H9 (cell line): Measurements from ENCODE around the gene CEP112. TPM values are rescaled to one million over a fixed set of nuclear protein-coding genes. Genes with fewer than 3 reads are reported as not detected.

Experiments used
- DNase-seq: peaks from one replicate; pipeline ENCODE4 v3.0.0-alpha.2; 2017
- H2AFZ ChIP-seq: one replicate; pipeline ENCODE4 v1.6.1; 2013; ENCODE audit warnings: mild to moderate bottlenecking, low read length, control low read depth, moderate library complexity
- H2AK5ac ChIP-seq: 2 replicates; pipeline ENCODE4 v1.6.1; 2013; ENCODE audit warnings: low read length, control low read depth, mixed read lengths; ENCODE audit not compliant: insufficient read length
- H2BK120ac ChIP-seq: one replicate; pipeline ENCODE4 v1.6.1; 2013; ENCODE audit warnings: low read depth, mild to moderate bottlenecking, low read length, control low read depth, inconsistent platforms; ENCODE audit not compliant: poor library complexity, severe bottlenecking
- H2BK12ac ChIP-seq: 2 replicates; pipeline ENCODE4 v1.6.1; 2013; ENCODE audit warnings: low read length, control low read depth, mixed read lengths, low read depth; ENCODE audit not compliant: insufficient read length
- H2BK15ac ChIP-seq: 2 replicates; pipeline ENCODE4 v1.6.1; 2013; ENCODE audit warnings: low read depth, low read length, control low read depth
- H2BK20ac ChIP-seq: one replicate; pipeline ENCODE4 v1.6.1; 2013; ENCODE audit warnings: low read depth, mild to moderate bottlenecking, low read length, control low read depth, inconsistent platforms; ENCODE audit not compliant: poor library complexity, severe bottlenecking
- H2BK5ac ChIP-seq: 2 replicates; pipeline ENCODE4 v1.6.1; 2013; ENCODE audit warnings: low read length, control low read depth, mixed read lengths; ENCODE audit not compliant: insufficient read length
- H3K14ac ChIP-seq: 2 replicates; pipeline ENCODE4 v1.6.1; 2013; ENCODE audit warnings: low read length, control low read depth; ENCODE audit not compliant: insufficient read depth
- H3K18ac ChIP-seq: 2 replicates; pipeline ENCODE4 v1.6.1; 2013; ENCODE audit warnings: low read depth, mild to moderate bottlenecking, mixed read lengths, low read length, control low read depth; ENCODE audit not compliant: insufficient read length
- H3K23ac ChIP-seq: 2 replicates; pipeline ENCODE4 v1.6.1; 2013; ENCODE audit warnings: low read length, control low read depth, mixed read lengths, low read depth; ENCODE audit not compliant: insufficient read length
- H3K23me2 ChIP-seq: 2 replicates; pipeline ENCODE4 v1.6.1; 2013; ENCODE audit warnings: low read depth, mild to moderate bottlenecking, mixed read lengths, low read length, control low read depth; ENCODE audit not compliant: insufficient read length, poor library complexity, severe bottlenecking
- H3K27ac ChIP-seq: 2 replicates; pipeline ENCODE4 v1.5.1; 2013; ENCODE audit warnings: low read length, control low read depth, mixed read lengths, low read depth; ENCODE audit not compliant: insufficient read length
- H3K27me3 ChIP-seq: 2 replicates; pipeline ENCODE4 v1.6.1; 2013; ENCODE audit warnings: low read length, control low read depth, inconsistent platforms; ENCODE audit not compliant: insufficient read depth
- H3K4ac ChIP-seq: 2 replicates; pipeline ENCODE4 v1.6.1; 2013; ENCODE audit warnings: low read depth, mild to moderate bottlenecking, control low read depth, inconsistent platforms, low read length, moderate library complexity
- H3K4me1 ChIP-seq: 2 replicates; pipeline ENCODE4 v1.6.1; 2013; ENCODE audit warnings: low read length, control low read depth, inconsistent platforms; ENCODE audit not compliant: insufficient read depth
- H3K4me2 ChIP-seq: 2 replicates; pipeline ENCODE4 v1.6.1; 2013; ENCODE audit warnings: low read length, control low read depth, mixed read lengths; ENCODE audit not compliant: insufficient read length, insufficient read depth
- H3K56ac ChIP-seq: 2 replicates; pipeline ENCODE4 v1.6.1; 2013; ENCODE audit warnings: low read depth, mild to moderate bottlenecking, mixed read lengths, low read length, control low read depth; ENCODE audit not compliant: insufficient read length
- H3K79me1 ChIP-seq: 2 replicates; pipeline ENCODE4 v1.6.1; 2013; ENCODE audit warnings: low read depth, mild to moderate bottlenecking, moderate library complexity, low read length, control low read depth, inconsistent platforms; ENCODE audit not compliant: insufficient read depth, poor library complexity, severe bottlenecking
- H3K79me2 ChIP-seq: 2 replicates; pipeline ENCODE4 v1.6.1; 2013; ENCODE audit warnings: low read length, control low read depth, inconsistent platforms; ENCODE audit not compliant: insufficient read depth
- H3K9ac ChIP-seq: 2 replicates; pipeline ENCODE4 v1.6.1; 2013; ENCODE audit warnings: low read length, control low read depth, mixed read lengths; ENCODE audit not compliant: insufficient read length; ENCODE audit errors: extremely low read depth
- H3K9me3 ChIP-seq: one replicate; pipeline ENCODE4 v1.6.1; 2013; ENCODE audit warnings: low read depth, low read length, inconsistent platforms; ENCODE audit not compliant: control insufficient read depth
- H3T11ph ChIP-seq: one replicate; pipeline ENCODE4 v1.6.1; 2013; ENCODE audit warnings: mild to moderate bottlenecking, low read length, control low read depth, inconsistent platforms
- H4K20me1 ChIP-seq: one replicate; pipeline ENCODE4 v1.6.1; 2013; ENCODE audit not compliant: control insufficient read depth, insufficient read length, insufficient read depth
- H4K5ac ChIP-seq: 2 replicates; pipeline ENCODE4 v1.6.1; 2013; ENCODE audit warnings: low read depth, mild to moderate bottlenecking, mixed read lengths, low read length, control low read depth; ENCODE audit not compliant: insufficient read length
- H4K8ac ChIP-seq: replicated peaks from 2 replicates; pipeline ENCODE4 v1.6.1; 2013; ENCODE audit warnings: low read length, control low read depth, mixed read lengths, low read depth; ENCODE audit not compliant: insufficient read length
- H4K91ac ChIP-seq: 2 replicates; pipeline ENCODE4 v1.6.1; 2013; ENCODE audit warnings: low read depth, mild to moderate bottlenecking, moderate library complexity, mixed read lengths, low read length, control low read depth; ENCODE audit not compliant: insufficient read length
- H3K27ac Mint-ChIP-seq, 3 experiments: 2 replicates in 2 of 3; 3 replicates in 1 of 3; pipeline ENCODE4 v1.8.0; 2020 to 2021; ENCODE audit warnings: mixed read lengths in 3 of 3, mild to moderate bottlenecking in 1 of 3, moderate library complexity in 1 of 3
- H3K27me3 Mint-ChIP-seq: 2 replicates; pipeline ENCODE4 v1.8.0; 2021; ENCODE audit warnings: low read depth, mild to moderate bottlenecking, moderate library complexity, mixed read lengths
- H3K36me3 Mint-ChIP-seq, 3 experiments: 2 replicates in 2 of 3; 3 replicates in 1 of 3; pipeline ENCODE4 v1.8.0; 2020 to 2021; ENCODE audit warnings: low read depth in 3 of 3, mixed read lengths in 3 of 3; ENCODE audit not compliant: insufficient read depth in 1 of 3
- H3K4me1 Mint-ChIP-seq, 2 experiments: 2 replicates each; pipeline ENCODE4 v1.8.0; 2020; ENCODE audit warnings: mixed read lengths in 2 of 2
- H3K4me3 Mint-ChIP-seq, 2 experiments: 2 replicates in 1 of 2; 3 replicates in 1 of 2; pipeline ENCODE4 v1.8.0; 2020 to 2021; ENCODE audit warnings: mild to moderate bottlenecking in 2 of 2, mixed read lengths in 2 of 2, moderate library complexity in 1 of 2
- H3K9me3 Mint-ChIP-seq, 2 experiments: 2 replicates in 1 of 2; 3 replicates in 1 of 2; pipeline ENCODE4 v1.8.0; 2020; ENCODE audit warnings: mild to moderate bottlenecking in 2 of 2, mixed read lengths in 2 of 2, moderate library complexity in 1 of 2
- WGBS: extraction: QIAGEN DNeasy Blood & Tissue Kit; methylation state at CpG from one replicate; pipeline ENCODE4 v1.1.7; 2013; ENCODE audit warnings: missing lambda C conversion rate, low lambda C conversion rate, mixed read lengths; ENCODE audit not compliant: insufficient read length; ENCODE audit errors: extremely low coverage; 5-methylcytosine and 5-hydroxymethylcytosine counted together
- total RNA-seq: library from RNA; stranded (reverse); gene quantifications from 2 replicates; pipeline ENCODE4 v1.2.1, GENCODE V29; 2021
- TF ChIP-seq, protein P1 (sequence below): fragments of 200-600 bp; sonication (generic); conservative IDR thresholded peaks from 3 replicates; pipeline ENCODE4 v1.8.0; 2021; ENCODE audit warnings: antibody characterized with exemption, mild to moderate bottlenecking

CEP112 gene
- total RNA-seq, 1 experiment from 2014 or later: 5.4 TPM

DNA sequence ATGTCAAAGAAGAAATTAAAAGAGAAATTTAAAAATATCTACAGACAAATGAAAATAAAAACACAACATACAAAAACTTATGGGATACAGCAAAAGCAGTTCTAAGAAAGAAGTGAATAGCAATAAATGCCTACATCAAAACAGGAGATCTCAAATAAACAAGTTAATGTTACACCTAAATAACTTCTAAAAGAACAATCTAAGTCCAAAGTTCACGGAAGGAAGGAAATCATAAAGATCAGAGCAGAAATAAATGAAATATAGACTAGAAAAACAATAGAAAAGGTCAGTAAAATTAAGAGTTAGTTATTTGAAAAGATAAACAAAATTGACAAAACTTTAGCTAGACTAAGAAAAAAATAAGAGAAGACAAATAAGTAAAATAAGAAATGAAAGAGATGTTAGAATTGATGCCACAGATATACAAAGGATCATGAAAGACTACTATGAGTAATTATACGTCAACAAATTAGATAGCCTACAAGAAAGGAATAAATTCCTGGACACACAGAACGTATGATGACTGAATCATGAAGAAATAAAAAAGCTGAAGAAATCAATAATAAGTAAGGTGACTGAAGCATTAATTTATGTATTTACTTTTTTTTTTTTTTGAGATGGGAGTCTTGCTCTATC is 100.4 kb downstream of the CEP112 start:
- H4K91ac ChIP-seq: no peak overlapping the region
- H3K9me3 ChIP-seq: no peaks in the 10 kb centered on the region
- peaks cover 4 to 7% of the 10 kb centered on the region in 2 experiments for H3K9me3 Mint-ChIP-seq
- H4K8ac ChIP-seq: no peak overlapping the region
- H2BK120ac ChIP-seq: no peak overlapping the region
- no peak overlapping the region for H2BK5ac ChIP-seq
- TF ChIP-seq, protein P1, sequence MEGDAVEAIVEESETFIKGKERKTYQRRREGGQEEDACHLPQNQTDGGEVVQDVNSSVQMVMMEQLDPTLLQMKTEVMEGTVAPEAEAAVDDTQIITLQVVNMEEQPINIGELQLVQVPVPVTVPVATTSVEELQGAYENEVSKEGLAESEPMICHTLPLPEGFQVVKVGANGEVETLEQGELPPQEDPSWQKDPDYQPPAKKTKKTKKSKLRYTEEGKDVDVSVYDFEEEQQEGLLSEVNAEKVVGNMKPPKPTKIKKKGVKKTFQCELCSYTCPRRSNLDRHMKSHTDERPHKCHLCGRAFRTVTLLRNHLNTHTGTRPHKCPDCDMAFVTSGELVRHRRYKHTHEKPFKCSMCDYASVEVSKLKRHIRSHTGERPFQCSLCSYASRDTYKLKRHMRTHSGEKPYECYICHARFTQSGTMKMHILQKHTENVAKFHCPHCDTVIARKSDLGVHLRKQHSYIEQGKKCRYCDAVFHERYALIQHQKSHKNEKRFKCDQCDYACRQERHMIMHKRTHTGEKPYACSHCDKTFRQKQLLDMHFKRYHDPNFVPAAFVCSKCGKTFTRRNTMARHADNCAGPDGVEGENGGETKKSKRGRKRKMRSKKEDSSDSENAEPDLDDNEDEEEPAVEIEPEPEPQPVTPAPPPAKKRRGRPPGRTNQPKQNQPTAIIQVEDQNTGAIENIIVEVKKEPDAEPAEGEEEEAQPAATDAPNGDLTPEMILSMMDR: no peak
- no peak overlapping the region for H3K4ac ChIP-seq
- H3K56ac ChIP-seq: no peak overlapping the region
- no CpG with 5 or more reads among the region's 3 CpGs for WGBS
- H3K23me2 ChIP-seq: no peaks in the 10 kb centered on the region
- H3T11ph ChIP-seq: no peak overlapping the region
- no peak overlapping the region for H3K27ac ChIP-seq
- no peak overlapping the region for H2AFZ ChIP-seq
- H3K4me1 Mint-ChIP-seq: peaks cover 0 to 2% of the 10 kb centered on the region in 2 experiments; a peak in 2 of 4 replicates
- H2BK20ac ChIP-seq: no peak overlapping the region
- H2AK5ac ChIP-seq: no peak overlapping the region
- H3K14ac ChIP-seq: no peak overlapping the region
- no peaks in the 10 kb centered on the region for H3K79me2 ChIP-seq
- no peak overlapping the region for H4K5ac ChIP-seq
- no peak overlapping the region for H3K27ac Mint-ChIP-seq
- no peaks in the 10 kb centered on the region for H3K79me1 ChIP-seq
- H3K9ac ChIP-seq: no peak overlapping the region
- H3K4me3 Mint-ChIP-seq: no peak overlapping the region
- no peak overlapping the region for H2BK12ac ChIP-seq
- no peaks in the 10 kb centered on the region for H3K27me3 Mint-ChIP-seq
- no peak overlapping the region for H3K4me2 ChIP-seq
- no peaks in the 10 kb centered on the region for H3K27me3 ChIP-seq
- H3K23ac ChIP-seq: no peak overlapping the region
- peaks cover 6 to 9% (median 8%) of the 10 kb centered on the region in 3 experiments; a peak in 6 of 7 replicates for H3K36me3 Mint-ChIP-seq
- no peaks in the 10 kb centered on the region for H4K20me1 ChIP-seq
- no peaks in the 10 kb centered on the region for H3K4me1 ChIP-seq
- no peak for DNase-seq
- H3K18ac ChIP-seq: no peak overlapping the region
- H2BK15ac ChIP-seq: no peak overlapping the region
